H1 (cell line): ENCODE results near the gene EIPR1. TPM values are rescaled to one million over a fixed set of nuclear protein-coding genes. Genes with fewer than 3 reads are reported as not detected.

Experiments used
- CTCF ChIA-PET: fragments of 300-600 bp; sonication (Branson Sonifier 250); formaldehyde crosslinking; loops from one replicate; lab custom pipeline; 2021; ENCODE audit not compliant: partially characterized antibody; lab: Charles Lee
- POLR2A ChIA-PET: fragments of 300-600 bp; sonication (Branson Sonifier 250); formaldehyde crosslinking; loops from one replicate; lab custom pipeline; 2021; ENCODE audit warnings: inconsistent platforms; ENCODE audit not compliant: partially characterized antibody; lab: Charles Lee
- DNase-seq, 2 experiments: peaks; one replicate each; pipeline versions ENCODE4 v3.0.0 to v3.0.0-alpha.2; 2010 to 2022; ENCODE audit warnings: low spot score in 2 of 2, low read depth in 1 of 2, mixed read lengths in 1 of 2
- FAIRE-seq: peaks from 2 replicates; lab custom pipeline; 2011; peaks lifted over from hg19 to GRCh38; lab: Jason Lieb, UNC
- H2AFZ ChIP-seq: 2 replicates; pipeline ENCODE4 v1.8.1; 2012; ENCODE audit warnings: low read length, inconsistent platforms
- H2AK5ac ChIP-seq: 2 replicates; pipeline ENCODE4 v1.6.1; 2013; ENCODE audit warnings: low read depth, low read length
- H2BK120ac ChIP-seq: replicated peaks from 2 replicates; pipeline ENCODE3; 2013; ENCODE audit warnings: low read depth, low read length, inconsistent platforms
- H2BK12ac ChIP-seq: 2 replicates; pipeline ENCODE4 v1.6.1; 2013; ENCODE audit warnings: low read depth, low read length
- H2BK15ac ChIP-seq: 2 replicates; pipeline ENCODE4 v1.6.1; 2013; ENCODE audit warnings: low read length
- H2BK20ac ChIP-seq: 2 replicates; pipeline ENCODE4 v1.6.1; 2013; ENCODE audit warnings: low read length
- H2BK5ac ChIP-seq: 2 replicates; pipeline ENCODE4 v1.6.1; 2013; ENCODE audit warnings: low read depth, low read length
- H3K14ac ChIP-seq: 2 replicates; pipeline ENCODE4 v1.6.1; 2013; ENCODE audit warnings: inconsistent platforms; ENCODE audit not compliant: insufficient read length
- H3K18ac ChIP-seq: 2 replicates; pipeline ENCODE4 v1.6.1; 2013; ENCODE audit warnings: low read length; ENCODE audit errors: extremely low read depth
- H3K23ac ChIP-seq: 2 replicates; pipeline ENCODE4 v1.6.1; 2013; ENCODE audit warnings: inconsistent platforms; ENCODE audit not compliant: insufficient read length
- H3K23me2 ChIP-seq: 2 replicates; pipeline ENCODE4 v1.6.1; 2013; ENCODE audit warnings: low read depth, low read length
- H3K27ac ChIP-seq: 2 replicates; pipeline ENCODE4 v1.6.1; 2011; ENCODE audit warnings: low read depth, low read length, inconsistent platforms
- H3K27me3 ChIP-seq, 4 experiments: replicated peaks in 1 of 4; 1 replicate in 1 of 4; 2 replicates in 3 of 4; pipeline versions ENCODE4 v1.6.1 to v1.8.1; 2011 to 2013; ENCODE audit warnings: low read length in 3 of 4, mild to moderate bottlenecking in 3 of 4, inconsistent platforms in 2 of 4, mixed read lengths in 2 of 4, moderate library complexity in 1 of 4; ENCODE audit not compliant: control insufficient read depth in 3 of 4, insufficient read depth in 3 of 4; ENCODE audit errors: extremely low read depth in 1 of 4
- H3K36me3 ChIP-seq, 4 experiments: 2 replicates each; pipeline versions ENCODE4 v1.6.1 to v1.8.1; 2011 to 2013; ENCODE audit warnings: mild to moderate bottlenecking in 4 of 4, low read length in 3 of 4, moderate library complexity in 2 of 4, control low read depth in 1 of 4, inconsistent platforms in 1 of 4; ENCODE audit not compliant: insufficient read depth in 4 of 4, control insufficient read depth in 2 of 4
- H3K4ac ChIP-seq: replicated peaks from 2 replicates; pipeline ENCODE3; 2013; ENCODE audit warnings: low read length, low read depth, mixed read lengths, inconsistent platforms; ENCODE audit not compliant: insufficient read length
- H3K4me1 ChIP-seq, 4 experiments: replicated peaks in 1 of 4; 1 replicate in 1 of 4; 2 replicates in 3 of 4; pipeline versions ENCODE4 v1.6.1 to v1.8.1; 2011 to 2013; ENCODE audit warnings: low read length in 3 of 4, inconsistent platforms in 2 of 4, mixed read lengths in 1 of 4; ENCODE audit not compliant: insufficient read depth in 4 of 4, control insufficient read depth in 3 of 4
- H3K4me2 ChIP-seq, 2 experiments: 2 replicates each; pipeline versions ENCODE4 v1.6.1 to v1.8.1; 2011 to 2013; ENCODE audit warnings: low read depth in 2 of 2, low read length in 2 of 2, control low read depth in 1 of 2, inconsistent platforms in 1 of 2, mild to moderate bottlenecking in 1 of 2; ENCODE audit not compliant: insufficient read depth in 1 of 2
- H3K4me3 ChIP-seq, 4 experiments: fragments of 200-600, 300-600 bp in 1 of 4; sonication (generic), shearing (Covaris generic), sonication (Bioruptor Twin) in 1 of 4; 2 replicates each; pipeline versions ENCODE4 v1.5.1 to v1.8.1; 2011 to 2016; ENCODE audit warnings: low read length in 4 of 4, low read depth in 3 of 4, control low read depth in 2 of 4, inconsistent platforms in 2 of 4, mild to moderate bottlenecking in 2 of 4, mixed read lengths in 1 of 4, moderate library complexity in 1 of 4; ENCODE audit not compliant: insufficient read depth in 2 of 4; ENCODE audit errors: extremely low read depth in 1 of 4
- H3K56ac ChIP-seq: replicated peaks from 2 replicates; pipeline ENCODE3; 2013; ENCODE audit warnings: low read depth, mild to moderate bottlenecking, mixed read lengths, low read length, inconsistent platforms; ENCODE audit not compliant: insufficient read length
- H3K79me1 ChIP-seq: 2 replicates; pipeline ENCODE4 v1.6.1; 2013; ENCODE audit warnings: low read depth, low read length, control low read depth
- H3K79me2 ChIP-seq, 2 experiments: 2 replicates each; pipeline versions ENCODE4 v1.6.1 to v1.8.1; 2012 to 2013; ENCODE audit warnings: low read length in 2 of 2, mild to moderate bottlenecking in 2 of 2, inconsistent platforms in 1 of 2; ENCODE audit not compliant: insufficient read depth in 2 of 2, control insufficient read depth in 1 of 2
- H3K9ac ChIP-seq, 4 experiments: replicated peaks in 1 of 4; 1 replicate in 1 of 4; 2 replicates in 3 of 4; pipeline versions ENCODE4 v1.6.1 to v1.8.1; 2011 to 2013; ENCODE audit warnings: low read depth in 3 of 4, low read length in 3 of 4, control low read depth in 2 of 4, mild to moderate bottlenecking in 2 of 4, moderate library complexity in 2 of 4, inconsistent platforms in 1 of 4; ENCODE audit errors: extremely low read depth in 1 of 4
- H3K9me3 ChIP-seq, 2 experiments: 2 replicates each; pipeline versions ENCODE4 v1.6.1 to v1.8.1; 2012 to 2013; ENCODE audit warnings: mild to moderate bottlenecking in 2 of 2, moderate library complexity in 2 of 2, control low read depth in 1 of 2, inconsistent platforms in 1 of 2, low read depth in 1 of 2, low read length in 1 of 2, mixed read lengths in 1 of 2; ENCODE audit not compliant: insufficient read depth in 2 of 2
- H4K20me1 ChIP-seq, 2 experiments: replicated peaks in 1 of 2; 2 replicates each; pipeline versions ENCODE3 to v1.8.1; 2011 to 2013; ENCODE audit warnings: inconsistent platforms in 2 of 2, low read length in 2 of 2, mild to moderate bottlenecking in 1 of 2; ENCODE audit not compliant: insufficient read depth in 2 of 2, control insufficient read depth in 1 of 2
- H4K5ac ChIP-seq: 2 replicates; pipeline ENCODE4 v1.6.1; 2013; ENCODE audit warnings: low read length, low read depth, mixed read lengths, inconsistent platforms; ENCODE audit not compliant: insufficient read length
- H4K8ac ChIP-seq: 2 replicates; pipeline ENCODE4 v1.8.0; 2013; ENCODE audit warnings: mild to moderate bottlenecking, moderate library complexity, low read length, inconsistent platforms; ENCODE audit not compliant: insufficient read depth; ENCODE audit errors: extremely low read depth
- H4K91ac ChIP-seq: replicated peaks from 2 replicates; pipeline ENCODE3; 2013; ENCODE audit warnings: low read length, mixed read lengths, inconsistent platforms; ENCODE audit not compliant: insufficient read length
- SIN3A ChIP-seq, 2 experiments: IDR thresholded peaks in 1 of 2; conservative IDR thresholded peaks in 1 of 2; 2 replicates each; pipeline ENCODE4 v1.6.1; 2011 to 2012; ENCODE audit warnings: low read length in 2 of 2, improper control_type of control experiment in 1 of 2, low read depth in 1 of 2, mild to moderate bottlenecking in 1 of 2
- SUZ12 ChIP-seq: fragments of 200-600 bp; sonication (generic); IDR thresholded peaks from 2 replicates; pipeline ENCODE4 v1.6.1; 2012; ENCODE audit warnings: mild to moderate bottlenecking, inconsistent platforms, low read length, moderate library complexity, mixed read lengths
- WGBS, 2 experiments: shearing (Covaris generic) in 1 of 2; methylation state at CpG; one replicate each; pipeline versions ENCODE4 v1.1.6 to v1.1.7; 2013 to 2015; ENCODE audit warnings: low lambda C conversion rate in 2 of 2, mixed read lengths in 2 of 2, inconsistent platforms in 1 of 2, low coverage in 1 of 2, missing lambda C conversion rate in 1 of 2; ENCODE audit not compliant: insufficient replicate concordance in 2 of 2, insufficient coverage in 1 of 2, insufficient read length in 1 of 2; ENCODE audit errors: extremely low coverage in 1 of 2, missing lambda C conversion rate in 1 of 2; 5-methylcytosine and 5-hydroxymethylcytosine counted together
- polyA plus RNA-seq, 7 experiments: library from polyadenylated mRNA; depleted of rRNA in 3 of 7; stranded (reverse) in 5 of 7; unstranded in 2 of 7; fragments of >200 nt in 5 of 7; fragments of 200-250 nt in 2 of 7; gene quantifications; 1 replicate in 5 of 7; 2 replicates in 1 of 7; 4 replicates in 1 of 7; pipeline versions ENCODE4 v1.2.1 to v1.2.3, GENCODE V29; 2011 to 2013; ENCODE audit warnings: missing spikeins in 2 of 7, mixed read lengths in 2 of 7
- total RNA-seq: library from RNA; stranded (reverse); fragmentation: NEBNext Ultra II Directional; extraction: Animal tissue kit (Norgen Biotek cat#: 25700); gene quantifications from 2 replicates; pipeline ENCODE4 v1.2.1, GENCODE V29; 2021

The EIPR1 gene
- total and polyA plus RNA-seq, 2 of the 8 experiments (the other 6 are each of a cell fraction or from before 2014, with no cell fraction given), result 26.3 to 56.4 TPM

- Histone ChIP-seq H3K4me2 (no peak overlapping the region), H3K23me2 (no peaks in the 10 kb centered on the region), H3K27ac (no peak overlapping the region), H3K9ac (no peak overlapping the region), H3K9me3 (no peaks in the 10 kb centered on the region), H2AFZ (no peak overlapping the region), H3K27me3 (no peaks in the 10 kb centered on the region), H4K8ac (no peak overlapping the region), H2AK5ac (no peak overlapping the region), H3K56ac (no peak overlapping the region), H4K20me1 (peaks cover 2 to 7% of the 10 kb centered on the region in 2 experiments), H2BK12ac (no peak overlapping the region), H3K18ac (no peak overlapping the region), H2BK5ac (no peak overlapping the region), H3K23ac (no peak overlapping the region), H4K91ac (no peak overlapping the region), H2BK20ac (no peak overlapping the region), H3K36me3 (peaks cover 0 to 6% (median 3%) of the 10 kb centered on the region in 4 experiments; a peak in 2 of 8 replicates), H3K4me3 (no peak overlapping the region), H2BK120ac (no peak overlapping the region), H3K4ac (no peak overlapping the region), H3K4me1 (no peaks in the 10 kb centered on the region), H3K14ac (no peak overlapping the region), H3K79me1 (peaks cover 8% of the 10 kb centered on the region), H2BK15ac (no peak overlapping the region), H4K5ac (no peak overlapping the region), H3K79me2 (no peaks in the 10 kb centered on the region)
- 94% methylated on average over 10 of the region's 10 CpGs; no CpG with 5 or more reads in 1 of the 2 experiments for WGBS, 2 experiments
- ChIA-PET POLR2A (interaction anchor here (1.0 kb wide), 1 partner anchor 40 kb away, joined by 5 read pairs; the partner anchor contains the start of gene TRAPPC12), CTCF (interaction anchor here (0.7 to 1.3 kb wide), 2 partner anchors 45 to 84 kb away, joined by 3 to 7 read pairs; no protein-coding TSS in a partner anchor)
- TF ChIP-seq SIN3A (conservative IDR thresholded peaks at IDR 0.05 in 1 of 2, IDR thresholded peaks at IDR 0.05 in 1 of 2; ENCODE audit: low read depth in 1 of 2, low read length in 2 of 2) (no peak), SUZ12 (no peak)
- DNase-seq (no peak), FAIRE-seq (no peak)
Measured at GRCh38 chr2:3340144-3340543, 37.5 kb downstream of the EIPR1 start.
